NCI-H748 treated with DMSO at 0.1 percent for 48 hours (cell line): ENCODE data around the gene ARHGAP26.

Experiments
- DNase-seq: peaks from one replicate; lab custom pipeline; 2025; lab: John Stamatoyannopoulos, UW

ARHGAP26 gene

DNA sequence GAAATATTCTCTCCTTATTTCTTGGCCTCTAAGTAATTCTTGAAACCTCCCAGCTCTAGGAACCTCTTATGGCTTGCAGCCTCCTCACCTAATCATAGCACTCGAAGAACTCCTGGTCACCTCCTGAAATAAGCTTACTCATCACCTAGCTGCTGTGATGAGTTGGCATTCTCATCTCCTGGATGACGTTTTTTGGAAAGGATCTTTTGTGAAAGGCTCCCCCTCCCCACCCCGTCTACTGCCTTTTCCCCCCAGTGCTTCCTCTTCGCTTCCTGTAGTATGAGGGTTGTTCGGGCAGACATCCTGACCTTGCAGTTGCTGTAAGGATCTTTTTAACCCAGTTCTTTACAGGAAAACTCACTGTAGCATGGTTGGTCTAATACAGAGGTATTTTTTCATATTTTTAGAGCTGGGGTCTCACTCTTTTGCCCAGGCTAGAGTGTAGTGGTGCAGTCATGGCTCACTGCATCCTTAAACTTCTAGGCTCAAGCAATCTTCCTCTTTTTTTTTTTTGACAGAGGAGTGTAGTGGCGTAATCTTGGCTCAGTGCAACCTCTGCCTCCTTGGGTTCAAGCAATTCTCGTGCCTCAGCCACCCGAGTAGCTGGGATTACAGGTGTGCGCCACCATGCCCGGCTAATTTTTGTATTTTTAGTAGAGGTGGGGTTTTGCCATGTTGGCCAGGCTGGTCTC is 41.8 kb downstream of the ARHGAP26 start:
- no peak for DNase-seq

DNA sequence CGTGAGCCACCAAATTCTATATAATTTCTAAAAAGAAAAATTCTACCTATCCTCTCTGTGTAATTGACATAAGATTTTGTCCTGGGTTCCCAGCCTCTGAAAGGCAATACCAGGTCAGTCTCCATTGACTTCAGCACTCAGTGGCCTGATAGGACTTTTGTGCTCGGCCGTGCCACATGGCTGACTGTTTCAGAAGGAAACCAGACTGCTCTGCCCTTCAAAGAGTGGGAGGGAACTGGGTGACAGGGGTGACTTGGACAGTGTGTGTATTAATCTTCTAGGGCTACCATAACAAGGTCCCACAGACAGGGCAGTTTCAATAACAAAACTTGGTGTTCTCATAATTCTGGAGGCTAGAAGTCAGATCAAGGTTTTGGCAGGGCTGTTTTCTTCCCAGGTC is 43.0 kb downstream of the ARHGAP26 start:
- no peak for DNase-seq

DNA sequence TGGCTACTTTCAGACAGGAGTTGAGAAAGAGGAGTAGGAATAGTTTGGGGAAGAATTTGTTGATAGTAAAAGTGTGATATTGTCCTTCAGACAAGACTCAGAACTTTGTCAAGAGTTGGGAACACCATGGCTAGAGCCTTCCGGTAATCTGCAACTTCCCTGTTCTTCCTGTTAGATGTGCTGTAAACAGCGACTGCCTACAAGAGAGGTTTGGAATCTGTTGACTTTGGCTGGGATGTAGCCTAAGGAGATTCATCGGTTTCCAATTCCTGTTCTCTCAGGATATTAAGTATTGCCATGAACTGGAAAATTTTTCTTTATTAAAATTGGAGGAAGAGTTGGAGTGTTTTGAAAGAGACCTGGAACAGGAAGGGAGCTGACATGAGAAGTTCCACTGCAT is 43.9 kb downstream of the ARHGAP26 start:
- DNase-seq: no peak

DNA sequence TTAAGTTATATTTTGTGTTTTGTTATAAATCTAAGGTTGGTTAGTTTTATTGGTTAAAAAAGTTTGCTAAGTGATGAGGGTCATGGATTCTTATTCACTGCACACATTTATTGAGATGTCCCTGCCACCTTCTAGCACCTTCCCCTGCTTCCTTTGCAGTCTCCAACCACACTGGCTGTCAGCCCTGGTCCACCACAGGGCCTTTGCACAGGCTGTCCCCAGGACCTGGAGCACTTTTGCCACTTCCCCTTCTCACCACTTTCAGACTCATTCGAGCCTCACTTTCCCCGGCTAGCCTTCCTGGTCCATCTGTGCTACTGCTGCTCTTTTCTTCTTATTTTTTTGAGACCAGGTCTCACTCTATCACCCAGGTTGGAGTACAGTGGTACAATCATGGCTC is 45.3 kb downstream of the ARHGAP26 start:
- no peak for DNase-seq

DNA sequence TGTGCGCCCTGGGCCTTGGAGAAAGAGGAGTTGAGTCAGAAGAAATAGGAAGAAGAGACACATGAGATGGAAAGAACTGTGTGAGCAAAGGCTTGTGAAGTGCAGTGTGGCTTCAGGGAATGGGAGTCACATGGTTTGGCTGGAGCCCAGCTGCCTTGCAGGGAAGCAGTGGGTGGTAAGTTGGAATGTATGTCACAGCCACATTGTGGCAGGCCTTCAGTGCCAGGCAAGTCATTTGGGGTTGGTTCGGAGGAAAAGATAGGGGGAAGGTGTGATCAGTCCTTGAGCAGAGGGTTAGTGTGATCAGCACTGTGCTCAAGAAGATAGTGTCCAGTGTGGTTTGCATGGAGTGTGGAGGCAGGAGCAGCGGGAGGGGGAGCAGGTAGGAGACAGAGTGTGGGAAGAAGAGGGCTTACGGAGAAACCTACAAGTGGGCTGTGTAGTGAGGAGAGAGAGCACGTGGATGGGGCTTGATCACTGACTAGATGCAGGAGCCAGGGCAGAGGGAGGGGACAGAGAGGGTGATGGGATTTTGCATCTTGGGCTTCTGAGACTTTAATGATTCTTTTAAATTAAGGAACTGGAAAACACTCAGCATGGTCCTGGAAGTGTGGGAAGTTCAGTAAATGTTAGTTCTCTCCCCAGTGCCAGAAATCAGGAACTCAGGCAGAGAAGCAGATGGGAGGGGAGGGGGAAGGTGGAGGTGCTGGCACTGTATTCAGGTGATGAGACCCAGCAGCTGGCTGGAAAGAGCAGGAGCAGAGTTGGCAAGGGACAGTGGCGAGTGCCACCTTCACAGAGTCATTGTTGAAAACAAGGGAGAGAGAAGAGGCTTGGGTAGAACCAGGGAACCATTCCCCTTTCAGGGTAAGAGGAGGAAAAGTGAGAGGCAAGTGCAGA is 46.6 kb downstream of the ARHGAP26 start:
- DNase-seq: no peak

DNA sequence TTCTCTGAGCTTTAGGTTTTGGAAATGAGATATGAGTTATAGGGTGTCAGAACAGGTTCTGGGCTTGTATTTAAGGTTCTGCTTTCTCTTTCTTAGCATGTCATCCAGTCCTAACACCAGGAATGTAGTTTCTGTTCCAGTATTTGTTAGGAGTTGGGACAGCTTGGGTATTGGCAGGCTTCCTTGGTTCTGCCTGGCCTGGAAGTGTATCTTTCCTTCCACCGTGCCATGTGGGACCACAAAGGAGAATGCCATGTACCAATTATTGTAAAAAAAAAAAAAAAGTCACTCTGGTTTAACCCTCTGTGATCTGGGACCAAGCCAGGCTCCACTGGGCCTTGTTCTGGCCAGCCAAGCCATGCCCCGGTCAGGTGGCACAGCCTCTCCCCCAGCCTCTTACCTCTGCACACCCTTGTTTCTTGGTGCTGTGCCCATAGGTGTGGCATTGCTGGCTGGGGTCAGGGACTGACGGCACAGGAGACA is 47.8 kb downstream of the ARHGAP26 start:
- DNase-seq: no peak

DNA sequence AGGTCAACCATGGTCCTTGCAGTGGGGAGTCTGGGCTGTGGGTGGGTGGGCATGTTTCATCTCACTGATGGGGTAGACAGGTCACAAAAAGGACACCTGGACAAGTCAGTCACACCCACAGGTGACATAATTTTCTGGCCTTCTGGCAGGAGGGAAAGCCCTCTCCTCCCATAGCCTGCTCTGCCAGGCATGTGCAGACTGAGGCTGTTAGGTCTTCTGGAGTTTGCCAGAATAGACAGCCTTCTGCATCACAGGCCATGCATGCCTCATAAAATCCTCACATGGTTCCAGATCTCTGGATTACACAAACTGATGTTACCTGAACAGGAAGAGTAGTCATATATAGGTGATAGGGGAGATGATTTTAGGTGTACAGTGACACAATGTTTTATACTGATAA is 49.1 kb downstream of the ARHGAP26 start:
- no peak for DNase-seq

DNA sequence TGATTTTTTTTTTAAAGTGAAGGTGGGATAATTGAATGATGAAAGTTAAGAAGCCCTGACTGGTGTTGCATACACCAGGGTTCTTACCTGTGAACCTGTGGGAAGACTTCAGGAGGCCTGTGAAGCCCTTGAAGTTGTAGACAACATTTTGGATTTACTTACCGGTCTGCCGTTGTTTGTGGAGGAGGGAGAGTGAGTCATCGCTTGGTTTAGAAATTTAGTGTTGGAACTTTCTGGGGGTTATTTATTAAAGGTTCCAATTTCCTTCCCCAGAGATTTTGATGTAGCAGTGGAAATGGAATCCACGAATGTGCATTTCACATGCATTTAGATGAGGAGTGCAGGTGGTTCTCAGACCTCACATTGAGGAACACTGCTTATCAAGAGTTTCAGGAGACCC is 49.6 kb downstream of the ARHGAP26 start:
- no peak for DNase-seq

DNA sequence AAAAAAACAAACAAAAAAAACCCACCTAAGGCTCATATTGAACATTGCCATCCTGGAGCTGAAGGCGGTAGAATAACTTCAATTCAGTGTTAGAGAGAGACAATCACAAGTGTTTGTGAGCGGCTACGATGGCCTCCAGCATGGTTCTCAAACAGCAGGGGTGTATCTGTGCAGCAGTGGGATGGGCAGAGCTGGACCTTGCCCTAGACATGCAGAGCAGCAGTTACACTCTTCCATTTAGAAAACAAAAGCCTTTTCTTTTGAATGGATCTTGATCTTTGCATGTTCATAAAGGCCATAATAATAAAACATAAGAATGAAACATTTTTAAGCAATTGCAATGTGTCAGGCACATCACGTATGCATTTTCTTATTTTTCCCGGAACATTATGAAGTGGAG is 50.3 kb downstream of the ARHGAP26 start:
- no peak for DNase-seq

DNA sequence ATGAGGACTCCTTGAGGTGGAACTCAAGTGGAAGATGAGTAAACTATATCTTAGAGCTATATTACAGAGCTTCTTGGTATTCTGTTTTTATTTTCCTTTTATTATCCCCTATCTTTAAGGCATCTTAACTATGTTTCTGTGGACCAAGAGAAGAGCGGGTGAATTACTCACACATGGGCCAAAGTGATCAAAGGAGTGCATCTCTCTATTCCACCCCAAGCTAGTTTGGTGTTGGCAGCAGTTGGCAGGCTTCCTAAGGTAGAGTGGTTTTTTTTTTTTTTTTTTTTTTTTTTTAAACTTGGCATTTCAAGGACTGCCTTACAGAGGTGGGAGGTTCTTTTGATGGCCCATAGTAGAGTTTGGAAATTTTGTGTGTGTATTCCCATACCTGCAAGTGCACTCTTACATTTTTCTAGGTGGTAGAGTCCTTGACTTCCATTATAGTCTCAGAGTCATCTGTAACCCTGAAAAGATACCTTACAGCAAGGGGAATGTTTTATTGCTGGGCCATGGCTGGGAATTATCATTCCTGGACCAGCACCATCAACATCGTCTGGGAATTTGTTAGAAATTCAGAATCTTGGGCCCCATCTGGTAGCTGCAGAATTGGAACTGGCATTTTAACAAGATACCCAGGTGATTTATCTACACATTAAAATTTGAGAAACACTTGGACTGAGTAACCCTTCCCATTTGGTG is 51.0 kb downstream of the ARHGAP26 start:
- no peak for DNase-seq

DNA sequence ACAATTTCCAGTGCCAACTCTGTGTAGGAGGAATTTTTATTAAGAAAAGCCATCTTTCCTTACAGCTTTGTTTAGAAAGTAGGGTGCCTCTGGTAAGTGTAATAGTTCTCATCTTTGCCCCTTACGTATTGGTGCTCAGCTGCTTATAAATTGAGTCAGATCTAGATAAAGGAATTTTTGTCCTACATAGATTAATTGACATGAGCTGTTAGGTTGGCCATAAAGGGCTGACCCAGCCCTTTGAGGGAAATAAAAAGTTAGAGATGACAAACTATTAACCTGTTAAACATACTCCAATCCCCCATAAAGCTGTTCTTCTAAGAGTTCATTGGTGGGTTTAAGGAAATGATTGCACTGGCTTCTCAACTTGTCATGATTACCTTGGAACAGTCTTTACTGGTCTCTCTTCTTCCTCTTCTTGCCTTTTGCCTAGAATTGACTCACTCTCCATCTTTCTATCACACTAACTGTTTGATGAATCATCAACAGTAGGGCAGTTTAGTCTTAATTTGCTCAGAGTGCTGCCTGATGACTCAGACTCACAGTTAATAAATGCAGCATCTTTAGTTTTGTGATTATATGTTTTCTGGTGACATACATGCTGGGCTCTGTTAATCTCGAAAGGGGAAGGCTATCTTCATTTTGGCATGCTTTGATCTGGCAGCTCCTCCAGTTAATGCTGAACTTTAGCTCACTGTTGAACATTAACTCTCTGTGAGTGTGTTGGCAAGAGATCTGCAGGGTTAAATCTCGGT is 51.7 kb downstream of the ARHGAP26 start:
- DNase-seq: no peak

DNA sequence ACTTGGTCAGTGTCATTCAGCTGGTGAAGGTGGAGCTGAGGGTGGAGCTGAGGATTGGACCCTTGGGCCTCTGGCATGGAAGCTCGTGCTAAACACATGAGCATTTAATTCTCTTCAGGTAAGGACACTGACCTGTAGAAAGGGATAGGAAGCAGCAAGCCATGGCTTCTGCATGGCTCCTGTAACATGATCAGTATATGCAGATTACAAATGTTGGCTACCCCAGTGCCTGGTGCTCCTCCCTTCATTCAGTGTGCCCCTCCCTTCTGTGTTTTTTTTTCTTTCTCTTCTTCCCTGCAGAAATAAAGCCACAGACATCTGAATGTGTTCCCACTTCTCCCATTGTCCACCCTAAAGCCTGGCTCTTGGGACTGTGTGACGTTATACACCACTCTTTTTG is 52.9 kb downstream of the ARHGAP26 start:
- DNase-seq: no peak

DNA sequence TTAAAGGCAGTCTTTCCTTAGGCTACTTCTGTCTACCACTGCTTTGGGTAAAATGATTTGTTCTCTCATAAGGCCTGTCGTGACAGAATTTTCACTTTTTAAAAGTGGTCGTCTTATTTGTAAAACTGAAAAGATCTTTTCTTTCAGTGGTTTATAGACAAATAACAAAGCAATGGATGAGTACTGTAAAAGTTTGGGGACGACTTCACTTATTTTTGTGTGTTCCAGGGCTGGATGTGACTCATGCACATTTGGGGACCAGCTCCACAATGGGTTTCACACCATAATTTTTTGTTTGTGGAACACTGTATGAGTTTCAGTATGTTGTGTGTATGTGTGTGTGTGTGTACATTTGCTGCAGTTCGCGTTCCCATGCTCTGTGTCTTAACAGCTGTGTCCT is 53.6 kb downstream of the ARHGAP26 start:
- DNase-seq: no peak

DNA sequence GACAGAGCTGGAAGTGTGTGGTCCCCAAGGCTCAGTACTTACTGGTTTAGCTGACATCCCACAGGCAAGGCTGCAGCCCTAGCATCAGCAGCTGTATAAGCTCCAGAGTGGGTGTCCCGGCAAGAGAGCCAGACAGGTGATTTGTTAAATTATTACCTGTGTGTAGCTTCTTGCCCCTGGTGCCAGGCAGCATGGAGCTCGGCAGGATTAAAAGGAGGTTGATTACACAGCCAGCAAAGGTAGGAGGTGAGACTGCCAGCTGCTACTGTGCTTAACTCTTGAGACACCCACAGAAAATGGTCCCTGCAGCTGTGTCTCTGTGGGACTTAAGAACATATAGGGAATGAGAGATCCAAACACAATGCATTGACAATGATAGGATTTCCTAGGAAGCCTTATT is 54.2 kb downstream of the ARHGAP26 start:
- DNase-seq: no peak

DNA sequence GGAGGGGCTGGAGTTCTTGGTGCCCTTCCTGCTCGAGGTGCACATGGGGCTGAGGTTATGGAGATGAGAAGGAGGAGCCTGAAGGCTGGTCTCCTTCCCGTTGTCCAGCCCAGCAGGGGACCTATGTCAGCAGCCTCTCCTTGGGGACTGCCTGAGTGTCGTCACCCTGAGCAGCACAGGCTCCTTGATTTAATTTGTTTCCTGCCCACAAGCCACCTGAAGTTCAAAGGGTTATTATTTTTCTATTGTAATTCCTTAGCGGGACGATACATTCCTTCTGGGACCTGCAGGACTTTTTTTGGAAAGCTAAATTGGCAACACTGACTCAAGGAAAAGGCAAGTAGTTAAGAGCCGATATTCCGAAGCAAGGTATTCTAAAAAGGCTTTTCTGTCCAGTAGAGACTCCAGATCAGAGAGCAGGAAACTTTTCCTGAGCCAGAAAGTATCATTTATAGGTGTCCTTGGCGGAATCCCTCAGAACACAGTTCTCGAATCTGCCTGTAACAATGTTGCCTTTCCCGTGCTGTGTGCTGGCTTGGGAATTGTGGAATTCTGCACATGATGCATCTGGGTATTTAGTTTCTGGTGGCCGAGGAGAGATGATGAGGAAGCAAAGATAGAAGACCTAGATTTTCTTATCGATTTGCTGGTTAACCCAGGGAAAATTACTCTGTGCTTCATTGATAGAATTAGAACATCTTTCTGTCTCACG is 55.4 kb downstream of the ARHGAP26 start:
- DNase-seq: no peak

DNA sequence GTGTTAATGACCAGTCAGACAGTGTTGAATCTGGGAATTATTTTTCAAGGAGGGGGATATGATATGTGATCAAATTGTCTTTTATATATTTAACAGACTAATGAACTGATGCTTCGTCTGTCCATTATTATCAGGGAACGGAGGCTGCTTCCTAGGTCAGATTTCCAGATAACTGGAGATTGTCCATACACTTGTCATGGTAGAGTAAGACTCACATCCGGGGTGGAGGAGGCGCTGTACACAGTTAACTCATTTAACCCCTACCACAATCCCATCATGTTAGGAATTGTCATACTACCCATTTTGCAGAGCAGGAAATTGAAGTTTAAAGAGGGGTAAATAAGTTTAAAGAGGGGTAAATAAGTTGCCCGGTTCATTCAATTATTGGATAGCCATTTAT is 55.9 kb downstream of the ARHGAP26 start:
- no peak for DNase-seq

DNA sequence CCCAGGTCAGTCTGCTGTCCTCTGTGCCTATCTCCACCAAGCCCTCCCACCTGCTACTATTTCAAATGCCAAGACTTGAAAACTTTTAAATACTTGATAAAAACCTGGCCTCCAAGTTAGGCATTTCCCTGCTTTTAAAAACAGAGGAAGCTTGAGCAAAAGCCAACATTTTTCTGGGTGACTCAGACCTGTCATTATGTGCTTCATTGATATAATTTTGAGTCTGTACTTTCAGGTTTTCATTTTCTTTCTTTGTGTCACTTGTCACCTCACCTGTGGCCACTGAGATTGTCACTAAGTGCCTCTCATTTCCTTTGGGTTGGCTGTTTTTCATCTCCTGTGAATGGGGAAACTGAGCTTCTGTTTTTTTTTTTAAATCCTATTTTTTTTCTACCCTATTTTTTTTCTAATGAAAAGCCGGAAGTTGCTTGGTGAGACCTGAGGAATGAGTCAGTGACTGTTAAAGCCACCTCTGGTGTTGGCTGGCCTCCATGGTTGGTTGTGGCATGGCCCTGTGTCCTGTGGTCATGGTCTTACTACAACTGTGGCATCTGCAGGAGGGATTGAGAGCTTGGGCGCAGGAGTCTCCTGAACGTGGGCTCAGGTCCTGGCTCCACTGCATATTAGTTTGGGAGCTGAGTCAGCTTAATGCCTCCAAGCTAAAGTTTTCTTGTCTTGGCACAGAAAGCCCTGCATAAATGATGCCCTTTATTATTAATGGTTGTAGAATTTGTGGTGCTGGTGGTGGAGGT is 56.7 kb downstream of the ARHGAP26 start:
- no peak for DNase-seq

DNA sequence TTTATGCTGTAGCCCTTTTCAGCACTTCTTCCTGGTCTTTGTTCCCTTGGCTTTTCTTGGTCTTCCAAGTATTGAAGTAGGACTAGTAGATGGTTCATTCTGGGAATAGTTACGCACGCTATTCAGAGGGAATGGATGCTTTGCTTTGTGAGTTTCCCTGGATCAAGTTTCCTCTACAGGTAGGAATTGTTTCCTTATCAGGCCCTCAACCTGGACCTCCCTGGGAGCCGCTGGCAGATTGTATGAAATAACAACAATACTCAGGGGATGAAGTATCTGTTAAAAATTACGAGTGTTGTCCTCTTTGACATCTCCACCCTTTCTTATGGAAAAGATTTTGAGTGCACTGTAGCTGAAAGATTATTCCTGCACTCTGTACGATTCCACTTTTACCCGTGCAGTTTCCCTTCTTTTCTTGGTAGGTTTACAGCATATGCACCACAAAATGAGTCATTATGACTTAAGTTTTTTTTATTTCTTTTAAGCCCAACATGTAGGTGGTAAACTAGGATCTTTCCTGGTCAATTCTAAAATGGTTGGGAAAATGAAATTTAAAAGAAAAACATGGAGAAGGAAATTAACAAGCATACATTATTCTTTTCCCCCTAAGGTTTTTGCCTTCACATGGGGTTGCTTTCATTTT is 57.9 kb downstream of the ARHGAP26 start:
- no peak for DNase-seq

DNA sequence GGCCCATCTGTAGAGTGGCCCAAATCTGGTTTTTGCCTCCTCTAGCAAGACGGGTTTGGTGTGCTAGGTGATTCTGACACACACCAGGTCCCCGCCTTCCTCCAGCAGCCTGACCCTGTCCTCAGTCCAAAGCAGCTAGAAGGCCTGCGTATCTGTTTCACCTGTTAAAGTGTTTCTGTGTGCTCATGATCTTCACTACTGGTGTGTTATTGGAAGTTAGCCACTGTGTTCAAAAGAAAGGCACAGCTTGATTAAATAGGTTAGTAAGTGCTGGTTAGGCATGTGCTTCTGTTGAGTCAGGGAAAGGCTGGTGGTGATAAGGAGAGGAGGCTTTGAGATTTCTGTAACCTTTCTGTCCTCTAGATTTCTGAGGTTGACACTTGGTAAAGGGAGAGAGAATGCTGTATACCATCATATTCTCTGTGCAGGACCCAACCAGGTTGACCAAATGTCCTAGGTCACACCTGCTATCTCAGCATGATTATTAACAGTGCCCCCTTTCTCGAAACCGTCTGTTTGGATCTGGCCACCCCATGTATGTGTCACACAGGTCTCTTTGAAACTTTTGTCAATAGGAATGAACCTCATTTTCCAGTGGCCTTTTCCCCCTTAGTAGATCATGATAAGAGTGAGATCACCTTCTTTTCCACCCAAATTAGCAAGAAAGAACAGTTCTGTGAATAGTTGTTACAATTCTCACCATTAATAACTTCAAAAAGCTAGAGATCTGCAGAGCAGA is 58.8 kb downstream of the ARHGAP26 start:
- DNase-seq: no peak
